Right ventricle myocardium inferior (tissue), 1 donor: ENCODE data around the gene SMIM15. TPM values are rescaled to one million over a fixed set of nuclear protein-coding genes. Genes with fewer than 3 reads are reported as not detected.

ENCODE experiments used
- ATAC-seq: fragments of 200-7000 bp; cut with Tn5 transposase; one replicate; pipeline ENCODE4 v1.9.1; 2020; ENCODE audit warnings: mild to moderate bottlenecking, moderate library complexity
- DNase-seq: peaks from one replicate; pipeline ENCODE4 v3.0.0; 2021; ENCODE audit errors: missing footprints
- intact Hi-C: fragments of 100-400 bp; cut with DNase I; formaldehyde crosslinking; loops from one replicate; pipeline ENCODE4 v1.11.0; 2022
- total RNA-seq: library from RNA; stranded (reverse); fragmentation: NEBNext Ultra II Directional; extraction: Animal tissue kit (Norgen Biotek cat#: 25700); gene quantifications from one replicate; pipeline ENCODE4 v1.2.1, GENCODE V29; 2021
- donor health status: DM: no; HTN: yes; CAD: no; lungs with severe emphysema.

The SMIM15 gene
- total RNA-seq, 1 donor from 2014 or later: 24.1 TPM

GRCh38 chr5:61163905-61164304 is 1.6 kb upstream of the SMIM15 start:
- DNase-seq (no peak), ATAC-seq (no peak)
- intact Hi-C loops: loop anchor here (2.0 to 10.0 kb wide), 4 partner anchors 167 to 771 kb away; partner anchors contain the start of genes ERCC8 and NDUFAF2

- DNase-seq (no peak), ATAC-seq (peak; percentile 34)
- intact Hi-C loops: loop anchor here (2.0 to 10.0 kb wide), 4 partner anchors 168 to 772 kb away; partner anchors contain the start of genes ERCC8 and NDUFAF2
Measured at GRCh38 chr5:61162832-61163567, 732 bp upstream of the SMIM15 start.

GRCh38 chr5:61160497-61160896 is 1.8 kb downstream of the SMIM15 start:
- DNase-seq: no peak
- no peak for ATAC-seq
- intact Hi-C loops: loop anchor here (10.0 kb wide), 3 partner anchors 216 to 774 kb away; partner anchors contain the start of genes ERCC8 and NDUFAF2

GRCh38 chr5:61159836-61160235 is 2.4 kb downstream of the SMIM15 start:
- intact Hi-C loops: loop anchor here (10.0 kb wide), 3 partner anchors 215 to 775 kb away; partner anchors contain the start of genes ERCC8 and NDUFAF2
- DNase-seq (no peak), ATAC-seq (no peak)

GRCh38 chr5:61159070-61159469 is 3.2 kb downstream of the SMIM15 start:
- no peak for ATAC-seq

GRCh38 chr5:61151893-61152292 is 10.4 kb downstream of the SMIM15 start:
- ATAC-seq (no peak), DNase-seq (no peak)
- intact Hi-C loops: no loop called here

More at GRCh38 chr5:61159070-61159469, 3.2 kb downstream of the SMIM15 start:
- intact Hi-C loops: no loop called here
- no peak for DNase-seq

GRCh38 chr5:61148515-61148914 is 13.8 kb downstream of the SMIM15 start:
- intact Hi-C loops: no loop called here
- no peak for ATAC-seq

GRCh38 chr5:61142811-61143210 is 19.5 kb downstream of the SMIM15 start:
- no peak for ATAC-seq
- no peak for DNase-seq
- intact Hi-C loops: no loop called here

More at GRCh38 chr5:61148515-61148914, 13.8 kb downstream of the SMIM15 start:
- no peak for DNase-seq

- DNase-seq (no peak), ATAC-seq (no peak)
- intact Hi-C loops: no loop called here
Measured at GRCh38 chr5:61142391-61142790, 19.9 kb downstream of the SMIM15 start.

GRCh38 chr5:61141801-61142200 is 20.5 kb downstream of the SMIM15 start:
- ATAC-seq (no peak), DNase-seq (no peak)
- intact Hi-C loops: no loop called here

GRCh38 chr5:61139931-61140330 is 22.3 kb downstream of the SMIM15 start:
- intact Hi-C loops: no loop called here
- ATAC-seq (no peak), DNase-seq (no peak)

- intact Hi-C loops: no loop called here
- no peak for ATAC-seq
Measured at GRCh38 chr5:61139094-61139873, 23.0 kb downstream of the SMIM15 start.

GRCh38 chr5:61137835-61138234 is 24.4 kb downstream of the SMIM15 start:
- ATAC-seq (no peak), DNase-seq (no peak)
- intact Hi-C loops: no loop called here

More at GRCh38 chr5:61139094-61139873, 23.0 kb downstream of the SMIM15 start:
- DNase-seq: no peak

GRCh38 chr5:61132559-61132958 is 29.7 kb downstream of the SMIM15 start:
- DNase-seq (no peak), ATAC-seq (no peak)
- intact Hi-C loops: no loop called here

GRCh38 chr5:61130289-61130688 is 32.0 kb downstream of the SMIM15 start:
- ATAC-seq: no peak
- intact Hi-C loops: no loop called here

GRCh38 chr5:61123145-61123544 is 39.1 kb downstream of the SMIM15 start:
- DNase-seq (no peak), ATAC-seq (no peak)
- intact Hi-C loops: no loop called here

More at GRCh38 chr5:61130289-61130688, 32.0 kb downstream of the SMIM15 start:
- DNase-seq: no peak

GRCh38 chr5:61120534-61120933 is 41.7 kb downstream of the SMIM15 start:
- ATAC-seq (no peak), DNase-seq (no peak)
- intact Hi-C loops: no loop called here

GRCh38 chr5:61119066-61119465 is 43.2 kb downstream of the SMIM15 start:
- DNase-seq (no peak), ATAC-seq (no peak)
- intact Hi-C loops: no loop called here

- intact Hi-C loops: no loop called here
- ATAC-seq: no peak
- DNase-seq: no peak
Measured at GRCh38 chr5:61115968-61116367, 46.3 kb downstream of the SMIM15 start.

- intact Hi-C loops: no loop called here
- DNase-seq (no peak), ATAC-seq (no peak)
Measured at GRCh38 chr5:61114441-61114840, 47.8 kb downstream of the SMIM15 start.
